Mesendoderm (in vitro differentiated cells): Measurements from ENCODE around the gene ALDH1L1.

Experiments used
- DNase-seq: peaks from one replicate; pipeline ENCODE4 v3.0.0; 2013
- H2AK5ac ChIP-seq: 2 replicates; pipeline ENCODE4 v1.6.1; 2013; ENCODE audit warnings: low read length, inconsistent platforms
- H2BK120ac ChIP-seq: 2 replicates; pipeline ENCODE4 v1.6.1; 2013; ENCODE audit warnings: low read depth, mild to moderate bottlenecking, low read length, moderate library complexity, mixed read lengths
- H2BK15ac ChIP-seq: replicated peaks from 2 replicates; pipeline ENCODE4 v1.6.1; 2013; ENCODE audit warnings: low read depth, mild to moderate bottlenecking, moderate library complexity
- H2BK5ac ChIP-seq: 2 replicates; pipeline ENCODE4 v1.6.1; 2013; ENCODE audit warnings: low read length, inconsistent platforms
- H3K18ac ChIP-seq: 2 replicates; pipeline ENCODE4 v1.6.1; 2013; ENCODE audit warnings: mild to moderate bottlenecking, low read length, mixed read lengths
- H3K23ac ChIP-seq: one replicate; pipeline ENCODE4 v1.6.1; 2013; ENCODE audit warnings: low read length
- H3K27ac ChIP-seq: 2 replicates; pipeline ENCODE4 v1.5.1; 2013; ENCODE audit warnings: low read depth, mild to moderate bottlenecking, inconsistent platforms, low read length, moderate library complexity
- H3K27me3 ChIP-seq: 2 replicates; pipeline ENCODE4 v1.6.1; 2013; ENCODE audit warnings: low read length, control low read depth, mild to moderate bottlenecking, inconsistent platforms; ENCODE audit not compliant: insufficient read depth, poor library complexity
- H3K36me3 ChIP-seq: 2 replicates; pipeline ENCODE4 v1.6.1; 2013; ENCODE audit warnings: low read length, inconsistent platforms; ENCODE audit not compliant: control insufficient read depth, insufficient read depth
- H3K4ac ChIP-seq: one replicate; pipeline ENCODE4 v1.6.1; 2013; ENCODE audit warnings: low read depth, mild to moderate bottlenecking, low read length, moderate library complexity
- H3K4me1 ChIP-seq: 2 replicates; pipeline ENCODE4 v1.6.1; 2013; ENCODE audit warnings: low read depth, low read length, inconsistent platforms; ENCODE audit not compliant: control insufficient read depth
- H3K4me2 ChIP-seq: 2 replicates; pipeline ENCODE4 v1.6.1; 2013; ENCODE audit warnings: low read length
- H3K4me3 ChIP-seq: 2 replicates; pipeline ENCODE4 v1.5.1; 2013; ENCODE audit warnings: mild to moderate bottlenecking, low read length
- H3K56ac ChIP-seq: one replicate; pipeline ENCODE4 v1.6.1; 2013; ENCODE audit warnings: low read length
- H3K79me1 ChIP-seq: 2 replicates; pipeline ENCODE4 v1.6.1; 2013; ENCODE audit warnings: low read length, inconsistent platforms
- H3K79me2 ChIP-seq: 2 replicates; pipeline ENCODE4 v1.6.1; 2013; ENCODE audit warnings: mild to moderate bottlenecking, low read length; ENCODE audit not compliant: control insufficient read depth, insufficient read depth
- H3K9ac ChIP-seq: 2 replicates; pipeline ENCODE4 v1.6.1; 2013; ENCODE audit warnings: low read length, inconsistent platforms
- H4K5ac ChIP-seq: one replicate; pipeline ENCODE4 v1.6.1; 2013; ENCODE audit warnings: low read length
- H4K8ac ChIP-seq: one replicate; pipeline ENCODE4 v1.6.1; 2013; ENCODE audit warnings: low read depth, mild to moderate bottlenecking, control low read depth, low read length, moderate library complexity
- WGBS: extraction: QIAGEN DNeasy Blood & Tissue Kit; methylation state at CpG from one replicate; pipeline ENCODE4 v1.1.7; 2013; ENCODE audit warnings: low lambda C conversion rate, missing lambda C conversion rate; ENCODE audit not compliant: insufficient coverage; ENCODE audit errors: extremely low coverage; 5-methylcytosine and 5-hydroxymethylcytosine counted together

The ALDH1L1 gene

GRCh38 chr3:126187920-126188319 is 7.5 kb upstream of the ALDH1L1 start:
- Histone ChIP-seq H3K79me2 (no peaks in the 10 kb centered on the region), H4K5ac (no peak overlapping the region), H3K18ac (no peak overlapping the region), H3K4ac (no peak overlapping the region), H3K79me1 (no peaks in the 10 kb centered on the region), H3K9ac (no peak overlapping the region), H2BK5ac (no peak overlapping the region), H3K4me3 (no peak overlapping the region), H3K4me2 (no peak overlapping the region), H2AK5ac (no peak overlapping the region), H3K27me3 (no peaks in the 10 kb centered on the region), H3K27ac (no peak overlapping the region), H2BK120ac (no peak overlapping the region), H3K36me3 (no peaks in the 10 kb centered on the region), H3K4me1 (no peaks in the 10 kb centered on the region), H2BK15ac (no peak overlapping the region), H4K8ac (no peak overlapping the region), H3K23ac (no peak overlapping the region), H3K56ac (no peak overlapping the region)
- no CpG with 5 or more reads among the region's 4 CpGs for WGBS
- no peak for DNase-seq

- no peak overlapping the region for H2BK5ac ChIP-seq
- H2AK5ac ChIP-seq: no peak overlapping the region
- H3K4me1 ChIP-seq: no peaks in the 10 kb centered on the region
- H3K79me1 ChIP-seq: no peaks in the 10 kb centered on the region
- no peak overlapping the region for H3K9ac ChIP-seq
- no CpG with 5 or more reads among the region's 9 CpGs for WGBS
- H3K4me2 ChIP-seq: no peak overlapping the region
- no peak overlapping the region for H3K27ac ChIP-seq
- H3K23ac ChIP-seq: no peak overlapping the region
- H2BK15ac ChIP-seq: no peak overlapping the region
- H3K56ac ChIP-seq: no peak overlapping the region
- no peak overlapping the region for H3K18ac ChIP-seq
- no peak for DNase-seq
- H3K36me3 ChIP-seq: no peaks in the 10 kb centered on the region
- H4K5ac ChIP-seq: no peak overlapping the region
- H3K79me2 ChIP-seq: no peaks in the 10 kb centered on the region
- peaks cover 2% of the 10 kb centered on the region for H3K27me3 ChIP-seq
- no peak overlapping the region for H4K8ac ChIP-seq
- H2BK120ac ChIP-seq: no peak overlapping the region
- no peak overlapping the region for H3K4ac ChIP-seq
- no peak overlapping the region for H3K4me3 ChIP-seq
These were observed 6.4 kb upstream of the ALDH1L1 start for GRCh38 chr3:126186749-126187148.

- Histone ChIP-seq H3K9ac (no peak overlapping the region), H3K56ac (no peak overlapping the region)
- no CpG with 5 or more reads among the region's 4 CpGs for WGBS
These were observed 5.9 kb upstream of the ALDH1L1 start for GRCh38 chr3:126186271-126186670.

GRCh38 chr3:126184465-126185000 is 4.1 kb upstream of the ALDH1L1 start:
- no peak overlapping the region for H2BK5ac ChIP-seq
- H2BK120ac ChIP-seq: no peak overlapping the region
- H3K4ac ChIP-seq: no peak overlapping the region
- H2BK15ac ChIP-seq: no peak overlapping the region
- no peak overlapping the region for H2AK5ac ChIP-seq
- no peak overlapping the region for H3K9ac ChIP-seq
- no CpG with 5 or more reads among the region's 6 CpGs for WGBS
- H3K4me2 ChIP-seq: no peak overlapping the region
- H4K5ac ChIP-seq: no peak overlapping the region
- no peak overlapping the region for H3K4me3 ChIP-seq
- H3K4me1 ChIP-seq: no peaks in the 10 kb centered on the region
- no peaks in the 10 kb centered on the region for H3K79me1 ChIP-seq
- no peak overlapping the region for H3K56ac ChIP-seq
- DNase-seq: peak; percentile 11
- H3K36me3 ChIP-seq: no peaks in the 10 kb centered on the region
- H3K27ac ChIP-seq: no peak overlapping the region
- no peaks in the 10 kb centered on the region for H3K79me2 ChIP-seq
- H3K23ac ChIP-seq: no peak overlapping the region
- peaks cover 5% of the 10 kb centered on the region for H3K27me3 ChIP-seq
- H4K8ac ChIP-seq: no peak overlapping the region
- no peak overlapping the region for H3K18ac ChIP-seq

More at GRCh38 chr3:126186271-126186670, 5.9 kb upstream of the ALDH1L1 start:
- Histone ChIP-seq H3K36me3 (no peaks in the 10 kb centered on the region), H2BK15ac (no peak overlapping the region), H4K5ac (no peak overlapping the region), H3K18ac (no peak overlapping the region), H2BK5ac (no peak overlapping the region), H3K4me3 (no peak overlapping the region), H3K4me2 (no peak overlapping the region), H2BK120ac (no peak overlapping the region), H3K4me1 (no peaks in the 10 kb centered on the region), H3K4ac (no peak overlapping the region), H3K79me1 (no peaks in the 10 kb centered on the region), H2AK5ac (no peak overlapping the region), H3K27me3 (peaks cover 5% of the 10 kb centered on the region), H3K23ac (no peak overlapping the region), H4K8ac (no peak overlapping the region), H3K27ac (no peak overlapping the region), H3K79me2 (no peaks in the 10 kb centered on the region)
- DNase-seq: no peak

- H3K27me3 ChIP-seq: peaks cover 5% of the 10 kb centered on the region
- no peak overlapping the region for H3K4ac ChIP-seq
- H3K9ac ChIP-seq: no peak overlapping the region
- H3K4me2 ChIP-seq: no peak overlapping the region
- H4K5ac ChIP-seq: no peak overlapping the region
- H2BK5ac ChIP-seq: no peak overlapping the region
- no peak overlapping the region for H3K4me3 ChIP-seq
- H3K18ac ChIP-seq: no peak overlapping the region
- no peak overlapping the region for H2AK5ac ChIP-seq
- no peak overlapping the region for H3K27ac ChIP-seq
- H2BK15ac ChIP-seq: no peak overlapping the region
- no peaks in the 10 kb centered on the region for H3K36me3 ChIP-seq
- H3K4me1 ChIP-seq: no peaks in the 10 kb centered on the region
- no CpG with 5 or more reads among the region's 1 CpG for WGBS
- no peak overlapping the region for H3K56ac ChIP-seq
- DNase-seq: no peak
- H3K79me1 ChIP-seq: no peaks in the 10 kb centered on the region
- no peak overlapping the region for H3K23ac ChIP-seq
- no peak overlapping the region for H4K8ac ChIP-seq
- H3K79me2 ChIP-seq: no peaks in the 10 kb centered on the region
- no peak overlapping the region for H2BK120ac ChIP-seq
These were observed 976 bp upstream of the ALDH1L1 start for GRCh38 chr3:126181398-126181725.

GRCh38 chr3:126179825-126180476 is 435 bp downstream of the ALDH1L1 start:
- peak; percentile 69 for DNase-seq
- Histone ChIP-seq H3K4ac (no peak overlapping the region), H3K4me1 (no peaks in the 10 kb centered on the region), H4K5ac (no peak overlapping the region), H2BK5ac (no peak overlapping the region), H3K27me3 (peaks cover 5% of the 10 kb centered on the region), H3K4me3 (peak overlapping the region; percentile 7), H3K23ac (no peak overlapping the region), H2BK15ac (no peak overlapping the region), H2BK120ac (no peak overlapping the region), H3K18ac (no peak overlapping the region), H3K27ac (no peak overlapping the region), H3K4me2 (peak overlapping the region; percentile 97), H3K36me3 (no peaks in the 10 kb centered on the region), H3K56ac (peak overlapping the region; percentile 7), H3K9ac (peak overlapping the region; percentile 32), H3K79me1 (no peaks in the 10 kb centered on the region), H3K79me2 (no peaks in the 10 kb centered on the region), H2AK5ac (no peak overlapping the region), H4K8ac (no peak overlapping the region)
- WGBS: no CpG with 5 or more reads among the region's 47 CpGs
